Spleen (tissue), 7 donors: ENCODE results near the gene CCPG1.
"Not testable (repeated sequence)": the region's sequence is repeated elsewhere in the genome, so short reads cannot be mapped to it uniquely, and the experiment has no call there.

Experiments used
- POLR2A ChIP-seq, 3 donors: fragments of 450-650 bp; IDR thresholded peaks; one replicate each; pipeline ENCODE4 v1.5.1; 2017; ENCODE audit warnings: antibody characterized with exemption in 3 of 3, mild to moderate bottlenecking in 1 of 3
- POLR2AphosphoS5 ChIP-seq, 3 donors: sonication (generic); formaldehyde crosslinking; IDR thresholded peaks; one replicate each; pipeline ENCODE4 v1.5.1; 2017; ENCODE audit warnings: antibody characterized with exemption in 3 of 3
- TF ChIP-seq, protein P1 (sequence below), 11 experiments: fragments of 200-600 bp in 7 of 11; fragments of 450-650 bp in 4 of 11; sonication (generic) in 4 of 11; IDR thresholded peaks in 8 of 11; conservative IDR thresholded peaks in 3 of 11; 1 replicate in 7 of 11; 2 replicates in 4 of 11; pipeline versions ENCODE4 v1.4.0 to v1.8.0; 2016 to 2021; ENCODE audit warnings: antibody characterized with exemption in 11 of 11, inconsistent platforms in 4 of 11, mild to moderate bottlenecking in 1 of 11
- donor health status: DM: no; HTN: no; CAD: no; lungs with moderate emphysema.
- donor health status: DM: no; HTN: no; CAD: no.
- donor health status: DM: no; HTN: no; CAD: no.

DNA sequence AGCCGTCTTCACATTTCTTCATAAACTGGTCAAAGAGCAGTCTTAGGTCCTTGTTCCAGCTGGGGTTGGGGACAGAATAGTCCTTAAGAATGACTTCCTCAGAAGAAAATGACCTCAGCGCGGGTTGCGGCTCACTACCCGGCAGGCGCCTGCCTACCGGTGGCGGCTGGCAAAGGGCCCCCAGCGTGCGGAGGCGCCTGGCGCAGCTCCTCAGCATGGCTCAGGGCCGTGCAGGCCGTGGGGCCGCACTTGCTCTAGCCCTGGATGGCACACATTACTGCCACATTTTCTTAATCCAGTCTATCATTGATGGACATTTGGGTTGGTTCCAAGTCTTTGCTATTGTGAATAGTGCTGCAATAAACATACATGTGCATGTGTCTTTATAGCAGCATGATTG lies 35.0 kb upstream of the CCPG1 start:
- TF ChIP-seq, protein P1, sequence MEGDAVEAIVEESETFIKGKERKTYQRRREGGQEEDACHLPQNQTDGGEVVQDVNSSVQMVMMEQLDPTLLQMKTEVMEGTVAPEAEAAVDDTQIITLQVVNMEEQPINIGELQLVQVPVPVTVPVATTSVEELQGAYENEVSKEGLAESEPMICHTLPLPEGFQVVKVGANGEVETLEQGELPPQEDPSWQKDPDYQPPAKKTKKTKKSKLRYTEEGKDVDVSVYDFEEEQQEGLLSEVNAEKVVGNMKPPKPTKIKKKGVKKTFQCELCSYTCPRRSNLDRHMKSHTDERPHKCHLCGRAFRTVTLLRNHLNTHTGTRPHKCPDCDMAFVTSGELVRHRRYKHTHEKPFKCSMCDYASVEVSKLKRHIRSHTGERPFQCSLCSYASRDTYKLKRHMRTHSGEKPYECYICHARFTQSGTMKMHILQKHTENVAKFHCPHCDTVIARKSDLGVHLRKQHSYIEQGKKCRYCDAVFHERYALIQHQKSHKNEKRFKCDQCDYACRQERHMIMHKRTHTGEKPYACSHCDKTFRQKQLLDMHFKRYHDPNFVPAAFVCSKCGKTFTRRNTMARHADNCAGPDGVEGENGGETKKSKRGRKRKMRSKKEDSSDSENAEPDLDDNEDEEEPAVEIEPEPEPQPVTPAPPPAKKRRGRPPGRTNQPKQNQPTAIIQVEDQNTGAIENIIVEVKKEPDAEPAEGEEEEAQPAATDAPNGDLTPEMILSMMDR (IDR thresholded peaks at IDR 0.05 in 8 of 11, conservative IDR thresholded peaks at IDR 0.05 in 3 of 11): not testable (repeated sequence)
- not testable (repeated sequence) for TF ChIP-seq POLR2AphosphoS5, POLR2A (IDR thresholded peaks at IDR 0.05)
